Stimulated activated CD4-positive, alpha-beta T cell treated with anti-CD3 and anti-CD28 coated beads, Interleukin-1b, Interleukin-23, amount 100 ng/mL, for 4 hours (primary cell): Measurements from ENCODE around the gene REC8.
A peak's percentile ranks its signal among the peaks of the same experiment; 100 is the strongest.

Source experiments
- DNase-seq, 2 donors: peaks; one replicate each; pipeline ENCODE4 v3.0.0-alpha.2; 2020; ENCODE audit warnings: low read depth in 2 of 2

REC8 gene

GRCh38 chr14:24159777-24160498, 11.9 kb upstream of the REC8 start:
- DNase-seq: no peak

DNA sequence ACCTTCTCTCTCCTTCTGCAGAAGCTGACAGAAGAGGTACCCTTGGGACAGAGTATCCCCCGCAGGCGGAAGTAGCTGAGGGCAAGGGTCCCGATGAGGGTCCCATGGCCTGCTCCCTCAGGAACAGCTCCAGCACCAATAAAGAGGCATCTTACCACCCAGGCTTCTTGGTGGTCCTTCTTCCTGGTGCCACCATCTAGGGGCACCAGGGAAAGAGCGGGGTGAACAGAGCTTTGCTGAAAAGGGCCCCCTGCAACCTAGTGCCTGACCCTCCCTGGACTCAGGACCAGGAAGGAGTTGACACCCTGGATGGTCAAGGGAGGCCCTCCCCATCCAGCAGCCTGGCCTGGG, 11.4 kb upstream of the REC8 start:
- DNase-seq: no peak

DNA sequence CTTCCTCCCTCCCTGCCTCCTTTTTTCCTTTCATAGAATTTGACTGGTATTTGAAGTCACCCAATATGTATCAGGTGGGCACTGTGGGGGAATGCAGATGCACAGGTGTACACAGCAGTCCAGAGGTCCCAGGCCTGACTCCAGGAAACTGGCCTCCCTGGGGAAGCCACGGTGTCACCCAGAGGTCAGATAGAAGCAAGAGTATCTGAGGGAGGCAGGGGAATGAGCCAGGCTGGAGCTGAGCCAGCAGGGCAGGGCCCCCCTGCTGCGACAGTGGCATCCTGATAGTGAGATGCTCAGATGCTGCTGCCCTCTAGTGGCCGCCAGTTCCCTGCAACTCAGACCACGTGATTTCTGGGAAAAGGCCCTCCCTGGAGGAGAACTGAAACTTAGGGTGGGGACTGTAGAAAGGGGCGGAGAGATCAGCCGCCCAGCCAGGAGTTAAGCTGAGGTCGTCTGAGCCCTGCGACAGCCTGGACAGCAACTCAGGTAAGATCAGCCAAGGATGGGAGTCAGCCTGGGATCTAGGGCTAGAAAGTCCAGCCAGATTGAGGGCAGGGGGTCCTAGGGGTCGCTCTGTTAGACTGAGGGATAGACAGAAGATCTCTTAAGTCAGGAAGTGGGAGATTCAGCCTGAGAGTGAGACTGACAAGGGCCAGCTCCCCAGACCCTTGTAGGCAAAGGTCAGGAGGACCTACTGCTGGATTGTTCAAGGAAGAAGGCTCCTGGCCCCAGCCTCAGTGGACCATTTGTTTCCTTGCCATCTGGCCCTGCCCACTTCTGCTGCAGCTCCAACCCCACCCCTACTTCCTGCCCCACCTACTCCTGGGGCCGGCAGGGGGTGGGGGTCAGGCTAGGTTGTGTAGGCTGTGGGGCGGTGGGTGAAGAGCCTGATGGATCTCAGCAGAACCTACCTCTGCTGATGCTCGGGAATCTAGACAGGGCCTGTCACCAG, 10.8 kb upstream of the REC8 start, which contains the start of gene IRF9:
Gene IRF9, plus strand, starts transcription at position 416 of the 955 bp plus-strand sequence. CDS start 880 bp downstream, outside the sequence.
- DNase-seq: peak; percentile 93 to 100

- no peak for DNase-seq
These were observed 9.8 kb upstream of the REC8 start for GRCh38 chr14:24162093-24162492.

DNA sequence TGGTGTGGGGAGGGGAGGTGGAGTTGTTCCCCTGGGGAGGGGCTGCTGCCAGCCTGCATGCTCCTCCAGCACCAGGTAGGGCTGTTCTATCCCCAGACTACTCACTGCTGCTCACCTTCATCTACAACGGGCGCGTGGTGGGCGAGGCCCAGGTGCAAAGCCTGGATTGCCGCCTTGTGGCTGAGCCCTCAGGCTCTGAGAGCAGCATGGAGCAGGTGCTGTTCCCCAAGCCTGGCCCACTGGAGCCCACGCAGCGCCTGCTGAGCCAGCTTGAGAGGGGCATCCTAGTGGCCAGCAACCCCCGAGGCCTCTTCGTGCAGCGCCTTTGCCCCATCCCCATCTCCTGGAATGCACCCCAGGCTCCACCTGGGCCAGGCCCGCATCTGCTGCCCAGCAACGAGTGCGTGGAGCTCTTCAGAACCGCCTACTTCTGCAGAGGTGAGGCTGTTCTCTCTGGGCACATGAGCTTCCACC, 7.3 kb upstream of the REC8 start:
- no peak for DNase-seq

- DNase-seq: no peak
These were observed 6.1 kb upstream of the REC8 start for GRCh38 chr14:24165785-24166184.

- DNase-seq: no peak
These were observed 4.3 kb upstream of the REC8 start for GRCh38 chr14:24167469-24168114.

GRCh38 chr14:24172261-24172860, 481 bp downstream of the REC8 start:
- DNase-seq: no peak

DNA sequence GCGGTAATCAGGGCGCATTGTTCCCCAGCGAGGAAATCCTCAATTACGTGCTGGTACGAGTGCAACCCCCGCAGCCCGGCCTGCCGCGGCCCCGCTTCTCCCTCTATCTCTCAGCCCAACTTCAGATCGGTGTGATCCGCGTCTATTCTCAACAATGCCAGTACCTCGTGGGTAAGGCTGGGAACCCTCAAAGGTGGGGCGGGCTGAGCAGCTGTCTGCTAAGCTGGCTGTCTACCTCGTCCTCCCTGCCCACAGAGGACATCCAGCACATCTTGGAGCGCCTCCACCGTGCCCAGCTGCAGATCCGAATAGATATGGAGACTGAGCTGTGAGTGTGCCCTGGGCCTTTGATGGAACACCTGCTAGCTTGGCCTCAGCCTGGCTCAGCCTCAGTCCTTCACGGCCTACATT, 996 bp downstream of the REC8 start:
- DNase-seq: no peak

DNA sequence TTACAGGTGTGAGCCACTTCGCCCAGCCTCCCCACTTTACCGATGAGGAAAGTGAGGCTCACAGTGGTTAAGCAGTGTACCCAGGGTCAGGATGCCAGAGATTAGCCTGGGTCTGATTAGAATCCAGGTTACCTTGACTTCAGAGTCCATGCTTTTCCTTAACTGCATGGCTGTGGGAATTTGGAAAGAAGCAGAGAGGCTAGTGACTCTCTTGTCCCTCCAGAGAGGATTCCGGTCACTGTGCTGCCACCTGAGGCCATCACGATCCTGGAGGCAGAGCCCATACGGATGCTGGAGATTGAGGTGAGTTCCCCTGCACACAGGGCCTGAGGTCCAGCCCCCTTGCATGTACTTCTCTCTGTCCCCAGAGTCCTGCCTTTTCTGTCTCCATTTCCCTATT, 4.7 kb downstream of the REC8 start:
- DNase-seq: no peak

DNA sequence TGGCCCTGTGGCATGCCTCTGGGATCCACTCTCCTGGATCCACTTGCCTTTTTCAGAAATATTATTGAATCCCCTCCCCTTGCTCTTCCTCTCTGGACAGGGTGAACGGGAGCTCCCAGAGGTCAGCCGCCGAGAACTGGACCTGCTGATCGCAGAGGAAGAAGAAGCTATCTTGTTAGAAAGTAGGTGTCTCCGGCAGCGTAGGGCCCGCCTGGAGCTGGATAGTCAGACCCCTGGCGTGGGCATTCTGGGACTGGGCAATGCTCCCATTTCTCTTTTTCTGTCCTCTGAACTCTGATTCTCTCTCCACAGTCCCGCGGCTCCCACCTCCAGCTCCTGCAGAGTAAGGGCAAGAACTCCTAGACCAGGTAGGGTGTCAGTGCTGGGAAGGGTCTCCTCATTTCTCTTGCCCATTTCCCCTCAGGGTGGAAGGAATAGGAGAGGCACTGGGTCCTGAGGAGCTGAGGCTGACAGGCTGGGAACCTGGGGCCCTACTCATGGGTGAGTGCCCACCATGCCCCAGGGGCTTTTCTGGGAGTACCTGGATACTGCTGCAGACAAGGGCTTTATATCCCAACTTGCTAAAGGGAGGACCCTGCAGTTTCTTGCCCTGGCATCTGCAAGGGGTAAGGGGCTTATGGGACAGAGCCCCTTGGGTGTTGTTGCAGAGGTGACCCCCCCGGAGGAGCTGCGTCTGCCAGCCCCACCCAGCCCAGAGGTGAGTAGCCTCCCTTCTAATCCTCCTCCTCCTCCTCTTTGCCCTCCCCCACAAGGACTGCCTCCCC, 5.4 kb downstream of the REC8 start:
- DNase-seq: no peak

DNA sequence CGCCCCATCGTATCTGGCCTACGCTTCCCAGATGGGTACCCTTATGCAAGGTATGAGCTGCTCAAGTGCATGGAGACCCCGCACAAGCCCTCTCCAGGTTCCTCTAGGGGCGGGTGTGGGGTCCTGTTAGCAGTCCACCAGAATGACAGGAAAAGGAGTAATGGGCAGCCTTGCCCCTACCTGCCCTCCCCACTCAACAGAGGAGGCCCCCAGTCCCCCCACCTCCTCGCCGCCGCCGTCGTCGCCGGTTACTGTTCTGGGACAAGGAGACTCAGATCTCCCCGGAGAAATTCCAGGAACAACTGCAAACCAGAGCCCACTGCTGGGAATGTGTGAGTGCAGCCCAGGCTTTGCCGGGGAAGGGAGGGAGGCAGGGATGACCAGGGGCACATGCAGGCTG, 6.0 kb downstream of the REC8 start:
- DNase-seq: no peak

GRCh38 chr14:24178399-24179178, 6.7 kb downstream of the REC8 start:
- DNase-seq: no peak

DNA sequence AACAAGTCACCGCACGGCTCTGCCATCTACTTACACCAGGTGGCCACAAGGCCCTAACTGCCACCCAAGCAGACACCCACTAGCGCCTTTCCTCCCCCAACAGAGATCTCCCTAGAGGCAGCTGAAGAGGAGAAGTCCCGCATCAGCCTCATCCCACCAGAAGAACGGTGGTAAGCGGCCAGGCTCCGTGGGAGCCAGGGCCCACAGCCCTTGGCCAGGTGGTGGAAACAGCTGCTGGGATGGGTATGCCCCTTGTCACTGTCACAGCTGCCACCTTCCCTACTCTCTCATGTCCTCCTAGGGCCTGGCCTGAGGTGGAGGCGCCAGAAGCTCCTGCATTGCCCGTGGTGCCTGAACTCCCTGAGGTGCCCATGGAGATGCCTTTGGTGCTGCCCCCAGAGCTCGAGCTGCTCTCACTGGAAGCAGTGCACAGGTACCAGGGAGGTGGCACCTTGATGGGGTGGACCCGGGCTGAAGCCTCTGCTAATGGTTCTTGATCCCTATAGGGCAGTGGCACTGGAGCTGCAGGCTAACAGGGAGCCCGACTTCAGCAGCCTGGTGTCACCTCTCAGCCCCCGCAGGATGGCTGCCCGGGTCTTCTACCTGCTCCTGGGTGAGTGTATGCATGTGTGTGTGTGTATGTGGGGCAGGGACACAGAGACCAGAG, 7.5 kb downstream of the REC8 start:
- no peak for DNase-seq

GRCh38 chr14:24179961-24180796, 8.3 kb downstream of the REC8 start:
- DNase-seq: no peak

GRCh38 chr14:24181371-24182077, 9.6 kb downstream of the REC8 start:
- DNase-seq: no peak

GRCh38 chr14:24182110-24182882, 10.4 kb downstream of the REC8 start:
- no peak for DNase-seq
